Astrocyte of the spinal cord (primary cell): Measurements from ENCODE around the gene LIF.
A peak's percentile ranks its signal among the peaks of the same experiment; 100 is the strongest.

Experiments
- DNase-seq: peaks from one replicate; pipeline ENCODE4 v3.0.0; 2011; ENCODE audit warnings: low read depth, low spot score
- H3K4me3 ChIP-seq: 2 replicates; pipeline ENCODE4 v1.5.1; 2011; ENCODE audit warnings: low read depth, mild to moderate bottlenecking, low read length, moderate library complexity
- in situ Hi-C: cut with HindIII; loops from 2 replicates; pipeline ENCODE4 v1.10.0; 2017; ENCODE audit warnings: low sequenced_read_pairs
- TF ChIP-seq, protein P1 (sequence below): IDR thresholded peaks from 2 replicates; pipeline ENCODE4 v1.5.1; 2012; ENCODE audit warnings: low read depth, mild to moderate bottlenecking, low read length, inconsistent platforms

The LIF gene

DNA sequence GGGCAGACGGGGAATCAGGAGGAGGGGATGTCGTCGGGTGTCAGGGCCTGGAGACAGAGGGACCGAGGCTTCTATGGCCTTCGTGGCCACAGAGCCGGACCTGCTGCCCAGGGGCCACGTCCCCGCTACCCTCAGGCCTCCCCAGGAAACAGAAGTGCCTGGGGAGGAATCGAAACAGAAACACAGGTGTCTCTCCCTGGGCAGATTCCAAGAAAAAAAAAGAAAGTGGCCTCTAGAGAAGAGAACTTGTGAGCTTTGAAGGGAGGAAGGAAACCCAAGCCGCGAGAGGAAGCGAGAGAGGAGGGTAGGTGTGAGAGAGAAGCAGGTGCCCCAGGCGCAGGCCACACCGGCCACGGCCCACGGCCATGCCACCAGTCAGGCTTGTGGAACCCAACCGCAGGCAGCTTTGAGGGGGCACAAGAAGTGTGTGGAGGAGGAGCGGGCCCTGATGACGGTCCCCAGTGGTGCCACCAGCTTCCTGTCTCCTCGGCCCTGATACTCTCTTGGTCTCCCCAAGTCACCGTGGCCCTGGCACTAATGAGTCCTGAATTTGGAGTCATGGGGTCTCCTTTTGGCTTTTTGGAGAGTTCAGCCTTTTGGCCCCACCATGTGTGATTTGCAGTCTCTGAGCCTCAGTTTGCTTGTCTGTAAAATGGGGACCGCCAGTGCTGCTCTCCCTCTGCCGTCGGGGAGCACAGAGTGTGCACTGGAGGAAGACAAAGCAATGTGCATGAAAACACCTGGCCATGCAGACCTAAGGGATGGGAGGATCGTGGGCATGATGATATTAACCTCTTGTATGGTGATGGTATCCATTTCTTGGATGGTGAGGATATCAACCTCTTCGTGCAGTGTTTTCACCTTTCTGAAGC lies 25.2 kb downstream of the LIF start:
- in situ Hi-C loops = no loop called here
- DNase-seq = no peak
- no peak overlapping the region for H3K4me3 ChIP-seq
- TF ChIP-seq, protein P1, sequence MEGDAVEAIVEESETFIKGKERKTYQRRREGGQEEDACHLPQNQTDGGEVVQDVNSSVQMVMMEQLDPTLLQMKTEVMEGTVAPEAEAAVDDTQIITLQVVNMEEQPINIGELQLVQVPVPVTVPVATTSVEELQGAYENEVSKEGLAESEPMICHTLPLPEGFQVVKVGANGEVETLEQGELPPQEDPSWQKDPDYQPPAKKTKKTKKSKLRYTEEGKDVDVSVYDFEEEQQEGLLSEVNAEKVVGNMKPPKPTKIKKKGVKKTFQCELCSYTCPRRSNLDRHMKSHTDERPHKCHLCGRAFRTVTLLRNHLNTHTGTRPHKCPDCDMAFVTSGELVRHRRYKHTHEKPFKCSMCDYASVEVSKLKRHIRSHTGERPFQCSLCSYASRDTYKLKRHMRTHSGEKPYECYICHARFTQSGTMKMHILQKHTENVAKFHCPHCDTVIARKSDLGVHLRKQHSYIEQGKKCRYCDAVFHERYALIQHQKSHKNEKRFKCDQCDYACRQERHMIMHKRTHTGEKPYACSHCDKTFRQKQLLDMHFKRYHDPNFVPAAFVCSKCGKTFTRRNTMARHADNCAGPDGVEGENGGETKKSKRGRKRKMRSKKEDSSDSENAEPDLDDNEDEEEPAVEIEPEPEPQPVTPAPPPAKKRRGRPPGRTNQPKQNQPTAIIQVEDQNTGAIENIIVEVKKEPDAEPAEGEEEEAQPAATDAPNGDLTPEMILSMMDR = no peak

DNA sequence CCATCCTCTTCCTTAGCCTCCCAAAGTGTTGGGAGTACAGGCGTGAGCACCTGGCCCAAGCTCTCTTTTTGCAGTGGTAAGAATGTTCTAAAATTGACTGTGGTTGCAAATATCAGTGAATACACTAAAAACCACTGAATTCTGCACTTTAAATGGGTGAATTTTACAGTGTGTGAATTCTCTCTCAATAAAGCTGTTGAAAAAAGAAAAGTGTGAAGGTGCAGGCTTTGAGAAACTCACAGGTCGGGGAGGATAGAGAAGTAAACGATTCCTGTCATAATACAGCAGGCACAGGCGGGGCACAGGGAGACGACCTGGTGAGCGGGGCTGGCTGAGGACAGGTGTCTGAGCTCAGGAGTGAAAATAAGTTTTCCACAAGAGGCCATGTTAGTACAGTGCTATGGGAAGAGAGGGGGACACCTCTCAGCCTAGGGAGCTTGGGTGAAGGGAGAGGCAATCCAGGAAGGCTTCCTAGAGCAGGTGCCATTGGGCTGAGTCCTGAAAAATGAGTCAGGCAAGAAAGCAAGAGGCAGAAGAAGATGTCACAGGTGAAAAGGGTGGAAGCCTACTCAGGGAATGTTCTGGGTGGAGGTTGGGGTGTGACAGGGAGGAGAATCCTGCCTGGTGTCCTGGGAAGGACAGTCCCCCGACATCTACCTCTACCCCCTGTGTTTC lies 26.1 kb downstream of the LIF start:
- no peak overlapping the region for H3K4me3 ChIP-seq
- in situ Hi-C loops = no loop called here
- TF ChIP-seq, protein P1 = no peak
- DNase-seq = no peak

DNA sequence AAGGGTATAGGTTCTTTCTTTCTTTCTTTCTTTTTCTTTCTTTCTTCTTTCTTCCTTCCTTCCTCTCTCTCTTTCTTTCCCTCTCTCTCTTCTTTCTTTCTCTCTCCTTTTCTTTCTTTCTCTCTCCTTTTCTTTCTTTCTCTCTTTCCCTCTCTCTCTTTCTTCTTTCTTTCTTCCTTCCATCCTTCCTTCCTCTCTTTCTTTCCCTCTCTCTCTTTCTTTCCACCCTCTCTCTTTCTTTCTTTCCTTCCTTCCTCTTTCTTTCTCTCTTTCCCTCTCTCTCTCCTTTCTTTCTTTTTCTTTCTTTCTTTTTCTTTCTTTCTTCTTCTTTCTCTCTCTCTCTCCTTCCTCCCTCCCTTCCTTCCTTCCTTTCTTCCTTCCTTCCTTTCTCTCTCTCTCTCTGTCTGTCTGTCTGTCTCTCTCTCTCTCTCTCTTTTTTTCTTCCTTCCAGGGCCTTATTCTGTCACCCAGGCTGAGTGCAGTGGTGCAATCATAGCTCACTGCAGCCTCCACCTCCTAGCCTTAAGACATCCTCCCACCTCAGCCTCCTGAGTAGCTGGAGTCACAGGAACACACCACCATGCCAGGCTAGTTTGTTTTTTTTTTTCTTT lies 26.8 kb downstream of the LIF start:
- no peak for DNase-seq
- H3K4me3 ChIP-seq = no peak overlapping the region
- in situ Hi-C loops = no loop called here
- TF ChIP-seq, protein P1 = no peak

DNA sequence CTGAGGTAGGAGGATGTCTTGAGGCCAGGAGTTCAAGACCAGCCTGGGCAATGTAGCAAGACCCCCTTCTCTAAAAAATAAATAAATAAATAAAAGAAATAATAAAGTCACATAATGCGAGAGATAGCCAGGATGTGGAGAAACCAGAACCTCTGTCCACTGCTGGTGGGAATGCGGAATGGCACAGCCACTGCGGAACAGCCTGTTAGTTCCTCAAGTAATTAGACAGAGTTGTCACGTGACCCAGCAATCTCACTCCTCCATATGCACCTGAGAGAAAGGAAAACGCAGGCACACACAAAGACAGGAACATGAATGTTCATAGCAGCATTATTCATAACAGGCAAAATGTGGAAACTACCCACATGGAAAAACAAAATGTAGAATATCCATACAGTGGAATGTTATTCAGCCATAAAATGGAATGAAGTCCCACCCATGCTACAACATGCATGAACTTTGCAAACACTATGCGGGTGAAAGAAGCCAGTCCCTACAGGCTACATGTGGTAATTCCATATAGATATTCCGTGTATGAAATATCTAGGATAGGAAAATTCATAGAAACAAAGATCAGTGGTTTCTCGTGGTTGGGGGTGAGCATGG lies 27.4 kb downstream of the LIF start:
- DNase-seq = no peak
- TF ChIP-seq, protein P1 = peak; percentile 25
- no peak overlapping the region for H3K4me3 ChIP-seq
- in situ Hi-C loops = no loop called here

DNA sequence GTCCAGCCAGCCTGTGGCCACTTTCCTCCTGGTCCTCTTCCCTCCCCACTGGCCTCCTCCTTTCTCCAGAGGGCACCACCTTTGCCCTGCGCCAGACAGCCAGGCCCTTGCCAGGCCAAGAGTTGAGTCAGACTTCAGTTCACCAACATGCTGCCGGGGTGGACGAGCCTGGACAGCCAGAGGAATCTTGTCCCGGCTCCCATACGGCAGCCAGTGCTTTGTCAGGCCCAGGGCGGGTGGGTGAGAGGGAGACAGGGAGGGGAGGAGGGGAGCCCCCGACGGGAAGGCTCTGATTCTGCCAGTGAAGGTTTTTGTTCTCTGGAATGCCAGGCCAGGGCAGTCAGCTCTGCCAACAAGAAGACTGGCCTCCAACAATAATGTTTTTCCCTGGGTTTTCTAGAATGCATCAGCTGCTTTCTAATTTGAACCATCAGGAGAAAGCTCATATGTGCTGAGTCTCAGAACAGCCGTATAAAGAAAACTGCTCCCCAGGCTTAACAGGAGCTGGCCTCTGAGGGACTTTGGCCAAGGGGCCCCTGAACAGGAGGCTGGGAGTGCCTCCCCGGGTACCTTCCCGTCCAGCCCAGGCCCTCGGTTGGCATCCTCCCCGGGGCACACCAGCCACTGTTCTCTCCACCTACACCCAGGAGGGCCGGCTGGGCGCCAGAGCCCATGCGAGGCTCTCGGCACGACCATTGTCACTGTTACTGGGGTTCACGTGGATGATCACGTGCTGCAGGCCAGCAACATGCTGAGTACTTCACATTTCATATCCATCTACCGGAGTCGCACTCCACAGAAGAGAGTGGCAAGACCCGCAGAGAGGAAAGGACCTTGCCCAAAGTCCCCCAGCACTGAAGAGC lies 28.6 kb downstream of the LIF start:
- in situ Hi-C loops = no loop called here
- no peak overlapping the region for H3K4me3 ChIP-seq
- TF ChIP-seq, protein P1 = no peak
- no peak for DNase-seq
